Measurements from ENCODE around the gene PRAMEF20. TPM values are rescaled to one million over a fixed set of nuclear protein-coding genes. Genes with fewer than 3 reads are reported as not detected.

The PRAMEF20 gene
- total RNA-seq, 4 donors from 2014 or later, result not detected

GRCh38 chr1:13461977-13462376, 51.7 kb downstream of the PRAMEF20 start:
- no peak for ATAC-seq
- no peak overlapping the region for H3K27ac ChIP-seq
- no peak for DNase-seq
- H3K4me1 ChIP-seq, result peaks cover 2 to 6% of the 10 kb centered on the region in 2 donors
- TF ChIP-seq POLR2A (IDR thresholded peaks at IDR 0.05), result no peak
- TF ChIP-seq CTCF (IDR thresholded peaks at IDR 0.05 in 4 of 5, conservative IDR thresholded peaks at IDR 0.05 in 1 of 5), result no peak
- no peaks in the 10 kb centered on the region for H3K36me3 ChIP-seq
- no peaks in the 10 kb centered on the region for H3K27me3 ChIP-seq
- no peaks in the 10 kb centered on the region for H3K9me3 ChIP-seq
- in situ Hi-C loops (cut with MboI; ENCODE audit: low sequenced_read_pairs in 4 of 4), result loop anchor here in 2 of 4 donors (10.0 to 25.0 kb wide), 2 partner anchors 83 to 100 kb away; no protein-coding TSS in a partner anchor
- intact Hi-C loops (cut with DNase I; ENCODE audit: low total_unique reads), result no loop called here
- no peak overlapping the region for H3K4me3 ChIP-seq

GRCh38 chr1:13462682-13463081, 52.4 kb downstream of the PRAMEF20 start:
- H3K27me3 ChIP-seq, result no peaks in the 10 kb centered on the region
- no peak for TF ChIP-seq POLR2A (IDR thresholded peaks at IDR 0.05)
- no peak for TF ChIP-seq CTCF (IDR thresholded peaks at IDR 0.05 in 4 of 5, conservative IDR thresholded peaks at IDR 0.05 in 1 of 5)
- ATAC-seq, result no peak
- no peaks in the 10 kb centered on the region for H3K36me3 ChIP-seq
- H3K4me1 ChIP-seq, result peaks cover 0 to 2% of the 10 kb centered on the region in 2 donors
- in situ Hi-C loops (cut with MboI; ENCODE audit: low sequenced_read_pairs in 4 of 4), result loop anchor here in 2 of 4 donors (10.0 to 25.0 kb wide), 2 partner anchors 82 to 100 kb away; no protein-coding TSS in a partner anchor
- H3K9me3 ChIP-seq, result no peaks in the 10 kb centered on the region
- H3K27ac ChIP-seq, result no peak overlapping the region
- no peak overlapping the region for H3K4me3 ChIP-seq
- DNase-seq, result no peak
- intact Hi-C loops (cut with DNase I; ENCODE audit: low total_unique reads), result no loop called here

- peaks cover 0 to 2% of the 10 kb centered on the region in 2 donors for H3K4me1 ChIP-seq
- H3K27ac ChIP-seq, result no peak overlapping the region
- DNase-seq (no peak), ATAC-seq (no peak)
- in situ Hi-C loops (cut with MboI; ENCODE audit: low sequenced_read_pairs in 4 of 4) (loop anchor here in 2 of 4 donors (10.0 to 25.0 kb wide), 2 partner anchors 79 to 97 kb away; no protein-coding TSS in a partner anchor), intact Hi-C loops (cut with DNase I; ENCODE audit: low total_unique reads) (no loop called here)
- TF ChIP-seq POLR2A (IDR thresholded peaks at IDR 0.05) (no peak), CTCF (IDR thresholded peaks at IDR 0.05 in 4 of 5, conservative IDR thresholded peaks at IDR 0.05 in 1 of 5) (no peak)
- no peaks in the 10 kb centered on the region for H3K27me3 ChIP-seq
- H3K9me3 ChIP-seq, result no peaks in the 10 kb centered on the region
- no peak overlapping the region for H3K4me3 ChIP-seq
- H3K36me3 ChIP-seq, result no peaks in the 10 kb centered on the region
Measured at GRCh38 chr1:13465515-13465914, 55.3 kb downstream of the PRAMEF20 start.

- peak; percentile 82 to 88 for ATAC-seq
- H3K27me3 ChIP-seq, result no peaks in the 10 kb centered on the region
- peak in 1 of 2 donors; percentile 66 for DNase-seq
- no peak overlapping the region for H3K4me3 ChIP-seq
- H3K36me3 ChIP-seq, result no peaks in the 10 kb centered on the region
- intact Hi-C loops (cut with DNase I; ENCODE audit: low total_unique reads), result loop anchor here (1.0 to 2.0 kb wide), 3 partner anchors 43 to 102 kb away; no protein-coding TSS in a partner anchor
- no peaks in the 10 kb centered on the region for H3K9me3 ChIP-seq
- H3K27ac ChIP-seq, result peak overlapping the region; percentile 2 to 70 (median 60)
- in situ Hi-C loops (cut with MboI; ENCODE audit: low sequenced_read_pairs in 4 of 4), result loop anchor here in 2 of 4 donors (10.0 to 25.0 kb wide), 2 partner anchors 75 to 93 kb away; no protein-coding TSS in a partner anchor
- H3K4me1 ChIP-seq, result peaks cover 0 to 2% of the 10 kb centered on the region in 2 donors
- TF ChIP-seq POLR2A (IDR thresholded peaks at IDR 0.05) (no peak), CTCF (IDR thresholded peaks at IDR 0.05 in 4 of 5, conservative IDR thresholded peaks at IDR 0.05 in 1 of 5) (peak; percentile 36 to 54 (median 43))
Measured at GRCh38 chr1:13469343-13469742, 59.1 kb downstream of the PRAMEF20 start.

Other genes starting within 250 kb of the PRAMEF20 start
- gene HNRNPCL4, start 244.8 kb upstream of the PRAMEF20 start, total RNA-seq, result not detected
- gene PRAMEF9, start 238.6 kb upstream of the PRAMEF20 start, total RNA-seq, result not detected
- not detected for gene PRAMEF13, start 209.0 kb upstream of the PRAMEF20 start, total RNA-seq
- not detected for gene PRAMEF18, start 184.3 kb upstream of the PRAMEF20 start, total RNA-seq
- not detected for gene PRAMEF5, start 156.3 kb upstream of the PRAMEF20 start, total RNA-seq
- not detected for gene PRAMEF8, start 125.3 kb upstream of the PRAMEF20 start, total RNA-seq
- not detected for gene PRAMEF33, start 106.9 kb upstream of the PRAMEF20 start, total RNA-seq
- gene PRAMEF15, start 94.9 kb upstream of the PRAMEF20 start, total RNA-seq, result not detected
- not detected for gene PRAMEF14, start 63.3 kb upstream of the PRAMEF20 start, total RNA-seq
- not detected for gene PRAMEF19, start 38.5 kb upstream of the PRAMEF20 start, total RNA-seq
- gene PRAMEF17, start 20.8 kb upstream of the PRAMEF20 start, total RNA-seq, result not detected
- 1 to 10 TPM; 2.1 to 6.8 (median 5.7) TPM for gene LRRC38, start 103.6 kb downstream of the PRAMEF20 start, total RNA-seq
- 10 to 100 TPM in 2 of 4 donors, 1 to 10 TPM in 2; 9.8 to 42.5 (median 21.3) TPM for gene PDPN, start 173.4 kb downstream of the PRAMEF20 start, total RNA-seq

All from gastrocnemius medialis (tissue), 4 donors.